NB4 (cell line): Measurements from ENCODE around the gene CHST11.

Source experiments
- DNase-seq: peaks from one replicate; pipeline ENCODE4 v3.0.0; 2010; ENCODE audit warnings: low read depth
- H3K4me3 ChIP-seq: one replicate; pipeline ENCODE4 v1.5.1; 2011; ENCODE audit warnings: mild to moderate bottlenecking, low read depth, low read length, moderate library complexity
- MYC ChIP-seq: IDR thresholded peaks from 2 replicates; pipeline ENCODE4 v1.6.1; 2011; ENCODE audit warnings: low read depth, low read length
- POLR2A ChIP-seq: IDR thresholded peaks from 2 replicates; pipeline ENCODE4 v1.6.1; 2011; ENCODE audit warnings: mild to moderate bottlenecking; ENCODE audit not compliant: insufficient read length; ENCODE audit errors: extremely low read depth
- TF ChIP-seq, protein P1 (sequence below): IDR thresholded peaks from 2 replicates; pipeline ENCODE4 v1.6.1; 2011; ENCODE audit warnings: low read depth, low read length
- TF ChIP-seq, protein P2 (sequence below): IDR thresholded peaks from one replicate; pipeline ENCODE4 v1.5.1; 2012; ENCODE audit warnings: low read depth, low read length

Gene CHST11

DNA sequence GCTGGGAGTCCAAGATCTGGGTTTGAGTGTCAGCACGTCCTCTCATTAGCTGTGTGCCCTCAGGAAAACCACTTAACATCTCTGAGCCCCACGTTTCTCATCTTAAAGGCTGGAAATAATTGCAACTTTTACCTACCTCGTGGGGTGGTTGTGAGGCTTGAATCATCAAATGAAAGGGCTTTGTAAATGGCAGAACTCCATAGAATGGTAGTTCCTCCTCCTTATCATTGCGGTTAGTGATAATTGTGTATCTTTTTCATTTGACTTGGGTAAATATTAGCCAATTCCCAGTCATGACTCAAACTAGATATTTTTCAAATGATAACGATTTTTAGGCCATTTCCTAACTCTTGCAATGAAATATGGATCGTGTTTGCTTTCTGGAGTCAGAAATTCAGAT lies 205.5 kb downstream of the CHST11 start:
- H3K4me3 ChIP-seq = no peak overlapping the region
- TF ChIP-seq, protein P1, sequence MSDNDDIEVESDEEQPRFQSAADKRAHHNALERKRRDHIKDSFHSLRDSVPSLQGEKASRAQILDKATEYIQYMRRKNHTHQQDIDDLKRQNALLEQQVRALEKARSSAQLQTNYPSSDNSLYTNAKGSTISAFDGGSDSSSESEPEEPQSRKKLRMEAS = no peak
- TF ChIP-seq MYC (no peak), POLR2A (no peak)
- TF ChIP-seq, protein P2, sequence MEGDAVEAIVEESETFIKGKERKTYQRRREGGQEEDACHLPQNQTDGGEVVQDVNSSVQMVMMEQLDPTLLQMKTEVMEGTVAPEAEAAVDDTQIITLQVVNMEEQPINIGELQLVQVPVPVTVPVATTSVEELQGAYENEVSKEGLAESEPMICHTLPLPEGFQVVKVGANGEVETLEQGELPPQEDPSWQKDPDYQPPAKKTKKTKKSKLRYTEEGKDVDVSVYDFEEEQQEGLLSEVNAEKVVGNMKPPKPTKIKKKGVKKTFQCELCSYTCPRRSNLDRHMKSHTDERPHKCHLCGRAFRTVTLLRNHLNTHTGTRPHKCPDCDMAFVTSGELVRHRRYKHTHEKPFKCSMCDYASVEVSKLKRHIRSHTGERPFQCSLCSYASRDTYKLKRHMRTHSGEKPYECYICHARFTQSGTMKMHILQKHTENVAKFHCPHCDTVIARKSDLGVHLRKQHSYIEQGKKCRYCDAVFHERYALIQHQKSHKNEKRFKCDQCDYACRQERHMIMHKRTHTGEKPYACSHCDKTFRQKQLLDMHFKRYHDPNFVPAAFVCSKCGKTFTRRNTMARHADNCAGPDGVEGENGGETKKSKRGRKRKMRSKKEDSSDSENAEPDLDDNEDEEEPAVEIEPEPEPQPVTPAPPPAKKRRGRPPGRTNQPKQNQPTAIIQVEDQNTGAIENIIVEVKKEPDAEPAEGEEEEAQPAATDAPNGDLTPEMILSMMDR = no peak
- DNase-seq = no peak

DNA sequence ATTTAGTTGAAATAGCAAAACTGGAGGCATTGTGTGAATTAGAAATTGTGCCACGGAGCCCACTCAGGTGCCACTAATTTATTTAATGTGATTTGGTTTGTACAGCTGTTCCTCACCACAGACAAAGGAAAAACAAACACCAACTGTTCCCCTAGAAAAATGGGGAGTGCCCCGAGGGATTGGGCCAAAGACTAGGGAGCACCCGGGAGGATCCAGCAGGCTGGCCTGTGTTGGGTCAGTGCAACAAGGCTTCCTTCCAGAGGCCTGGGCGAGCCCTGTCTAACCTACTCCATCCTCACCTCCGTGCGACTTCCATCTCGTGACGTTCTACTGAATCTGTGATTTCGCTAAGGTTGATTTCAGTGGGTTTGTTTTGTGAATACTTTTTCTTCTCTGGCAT lies 206.2 kb downstream of the CHST11 start:
- TF ChIP-seq, protein P2 = no peak
- TF ChIP-seq, protein P1 = no peak
- TF ChIP-seq MYC = no peak
- TF ChIP-seq POLR2A = no peak
- H3K4me3 ChIP-seq = no peak overlapping the region
- no peak for DNase-seq

DNA sequence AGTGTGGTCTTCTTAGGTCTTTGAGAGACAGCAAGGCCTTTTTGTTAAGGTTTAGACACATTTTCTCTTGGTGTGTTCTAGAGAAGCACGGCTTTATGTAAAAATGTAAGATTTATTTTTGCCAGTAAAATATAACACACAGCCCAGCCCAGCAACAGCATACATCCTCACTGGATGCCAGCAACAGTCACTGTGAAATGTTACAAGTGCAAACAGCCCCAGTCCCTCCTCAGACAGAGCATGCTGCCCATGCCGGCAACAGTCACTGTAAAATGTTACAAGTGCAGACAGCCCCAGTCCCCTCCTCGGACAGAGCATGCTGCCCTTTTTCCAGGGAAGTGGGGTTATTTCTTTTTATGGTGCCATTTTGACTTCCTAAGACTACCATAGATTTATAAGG lies 207.6 kb downstream of the CHST11 start:
- no peak overlapping the region for H3K4me3 ChIP-seq
- DNase-seq = no peak
- TF ChIP-seq, protein P2 = no peak
- no peak for TF ChIP-seq POLR2A
- TF ChIP-seq MYC = no peak
- TF ChIP-seq, protein P1 = no peak

DNA sequence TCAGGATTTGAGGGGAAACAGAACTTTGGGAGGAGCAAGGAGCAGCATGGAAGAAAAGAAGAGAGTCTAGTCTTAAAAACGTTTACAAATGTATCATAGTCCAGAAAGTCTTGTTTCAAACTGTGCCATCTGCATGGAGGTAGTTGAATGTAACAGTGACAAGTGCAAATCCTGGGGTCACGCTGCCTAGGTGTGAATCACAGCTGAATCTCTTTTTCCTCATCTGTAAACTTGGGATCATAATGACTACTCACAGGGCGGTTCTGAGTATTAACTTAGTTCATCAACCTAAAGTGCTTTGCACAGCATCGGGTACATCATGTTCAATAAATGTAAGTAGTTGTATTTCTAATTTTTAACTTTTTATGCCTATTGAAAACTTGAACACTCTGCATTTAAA lies 208.5 kb downstream of the CHST11 start:
- DNase-seq = no peak
- TF ChIP-seq POLR2A (no peak), MYC (no peak)
- TF ChIP-seq, protein P2 = no peak
- TF ChIP-seq, protein P1 = no peak
- H3K4me3 ChIP-seq = no peak overlapping the region

DNA sequence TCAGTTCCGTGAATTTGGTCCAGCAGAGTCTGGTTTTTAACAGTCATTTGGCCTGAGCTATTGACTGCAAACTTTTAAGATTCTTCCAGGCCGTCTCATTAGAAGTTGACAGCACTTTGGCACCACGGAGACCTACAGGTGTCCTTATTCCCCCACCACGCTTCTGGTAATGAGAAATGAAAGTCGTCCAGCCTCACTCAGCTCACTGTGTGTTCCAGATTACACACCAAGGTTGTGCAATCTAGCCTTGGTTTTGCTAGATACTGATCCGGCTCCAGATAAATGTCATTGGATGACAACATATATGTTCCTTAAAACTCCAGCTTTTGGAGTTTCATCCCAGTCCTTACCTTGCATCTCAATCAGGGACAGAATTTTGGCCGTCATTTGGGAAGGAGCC lies 210.4 kb downstream of the CHST11 start:
- TF ChIP-seq MYC = no peak
- TF ChIP-seq, protein P2 = no peak
- no peak for TF ChIP-seq POLR2A
- TF ChIP-seq, protein P1 = no peak
- peak; percentile 54 for DNase-seq
- H3K4me3 ChIP-seq = no peak overlapping the region

DNA sequence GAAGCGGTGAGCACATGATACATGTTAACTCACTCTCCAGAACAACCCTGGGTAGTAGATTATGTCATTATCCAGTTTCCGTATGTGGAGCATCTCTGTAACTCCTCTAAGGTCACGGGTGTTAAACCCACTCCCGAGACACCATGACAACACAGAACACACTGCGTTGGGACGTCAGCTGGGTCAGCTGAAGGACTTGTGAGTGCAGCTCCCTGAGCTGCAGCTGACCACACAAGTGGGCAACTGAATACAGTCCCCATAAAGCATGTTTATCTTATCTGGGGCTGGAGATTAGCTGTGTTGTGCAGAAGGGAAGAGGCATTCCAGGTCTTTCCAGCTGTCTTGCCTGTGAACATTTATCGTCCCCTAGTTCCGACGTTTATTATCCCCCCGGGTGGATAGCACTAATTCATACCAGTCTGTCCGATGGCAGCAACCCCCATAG lies 211.5 kb downstream of the CHST11 start:
- H3K4me3 ChIP-seq = no peak overlapping the region
- TF ChIP-seq, protein P2 = no peak
- TF ChIP-seq, protein P1 = no peak
- TF ChIP-seq POLR2A (no peak), MYC (no peak)
- DNase-seq = no peak
